ENCODE measurements around the gene PELI3. TPM values are rescaled to one million over a fixed set of nuclear protein-coding genes. Genes with fewer than 3 reads are reported as not detected.

The PELI3 gene
- total RNA-seq, 4 donors from 2014 or later = 6.3 to 17.2 (median 8.8) TPM

DNA sequence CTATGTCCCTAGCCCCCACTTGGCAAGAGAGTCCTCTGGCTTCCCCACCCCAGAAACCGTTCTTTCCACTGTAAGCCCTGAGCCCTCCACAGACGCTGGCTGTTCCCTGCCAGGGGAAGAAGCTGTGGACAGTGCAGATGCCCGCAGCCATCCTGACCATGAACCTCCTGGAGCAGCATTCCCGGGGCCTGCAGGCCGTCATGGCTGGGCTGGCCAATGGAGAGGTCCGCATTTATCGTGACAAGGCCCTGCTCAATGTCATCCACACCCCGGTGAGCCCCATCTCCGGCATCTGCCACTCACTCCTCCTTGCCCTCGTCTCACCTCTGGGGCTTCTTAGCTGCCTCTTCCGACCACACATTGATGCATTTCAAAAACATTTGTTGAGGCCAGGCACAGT, 56.9 kb downstream of the PELI3 start:
- no peak for TF ChIP-seq POLR2A (IDR thresholded peaks at IDR 0.05)
- TF ChIP-seq, protein P1, sequence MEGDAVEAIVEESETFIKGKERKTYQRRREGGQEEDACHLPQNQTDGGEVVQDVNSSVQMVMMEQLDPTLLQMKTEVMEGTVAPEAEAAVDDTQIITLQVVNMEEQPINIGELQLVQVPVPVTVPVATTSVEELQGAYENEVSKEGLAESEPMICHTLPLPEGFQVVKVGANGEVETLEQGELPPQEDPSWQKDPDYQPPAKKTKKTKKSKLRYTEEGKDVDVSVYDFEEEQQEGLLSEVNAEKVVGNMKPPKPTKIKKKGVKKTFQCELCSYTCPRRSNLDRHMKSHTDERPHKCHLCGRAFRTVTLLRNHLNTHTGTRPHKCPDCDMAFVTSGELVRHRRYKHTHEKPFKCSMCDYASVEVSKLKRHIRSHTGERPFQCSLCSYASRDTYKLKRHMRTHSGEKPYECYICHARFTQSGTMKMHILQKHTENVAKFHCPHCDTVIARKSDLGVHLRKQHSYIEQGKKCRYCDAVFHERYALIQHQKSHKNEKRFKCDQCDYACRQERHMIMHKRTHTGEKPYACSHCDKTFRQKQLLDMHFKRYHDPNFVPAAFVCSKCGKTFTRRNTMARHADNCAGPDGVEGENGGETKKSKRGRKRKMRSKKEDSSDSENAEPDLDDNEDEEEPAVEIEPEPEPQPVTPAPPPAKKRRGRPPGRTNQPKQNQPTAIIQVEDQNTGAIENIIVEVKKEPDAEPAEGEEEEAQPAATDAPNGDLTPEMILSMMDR (IDR thresholded peaks at IDR 0.05) = no peak
- H3K27me3 ChIP-seq = no peaks in the 10 kb centered on the region
- WGBS, 2 donors = 89 to 91% methylated on average over 3 to 9 of the region's 11 CpGs
- no peak overlapping the region for H3K27ac ChIP-seq
- intact Hi-C loops (cut with DNase I) = no loop called here
- no peaks in the 10 kb centered on the region for H3K4me1 ChIP-seq
- no peak for DNase-seq
- H3K9me3 ChIP-seq = no peaks in the 10 kb centered on the region
- H3K4me3 ChIP-seq = no peak overlapping the region
- H3K36me3 ChIP-seq = peaks cover 6 to 84% (median 26%) of the 10 kb centered on the region in 3 donors

DNA sequence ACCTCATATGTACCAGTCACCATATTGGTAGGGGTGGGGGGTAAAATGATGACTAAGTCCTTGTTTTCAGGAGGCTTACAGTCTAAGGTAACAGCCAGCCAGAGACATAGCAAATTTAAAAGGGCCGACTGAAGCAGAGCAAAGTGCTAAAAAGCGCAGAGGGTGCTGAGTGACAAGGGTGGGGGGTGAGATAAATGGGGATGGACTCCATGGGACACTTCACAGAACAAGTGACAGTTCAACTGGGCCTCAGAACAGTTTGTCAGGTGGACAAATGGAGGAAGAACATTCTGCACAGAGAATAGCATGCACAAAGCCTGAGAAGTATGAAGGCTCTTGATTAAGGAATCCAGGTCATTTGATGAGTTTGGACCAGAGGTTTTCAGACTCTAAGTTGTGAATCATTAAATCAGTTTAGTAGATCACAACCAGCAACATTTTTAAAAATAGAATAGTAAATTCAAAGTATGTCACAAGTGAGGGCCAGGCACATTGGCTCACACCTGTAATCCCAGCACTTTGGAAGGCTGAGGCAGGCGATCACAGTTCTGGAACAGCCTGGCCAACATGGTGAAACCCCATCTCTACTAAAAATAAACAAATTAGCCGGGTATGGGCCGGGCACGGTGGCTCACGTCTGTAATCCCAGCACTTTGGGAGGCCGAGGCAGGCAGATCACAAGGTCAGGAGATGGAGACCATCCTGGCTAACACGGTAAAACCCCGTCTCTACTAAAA, 57.8 kb downstream of the PELI3 start:
- H3K4me3 ChIP-seq = no peak overlapping the region
- DNase-seq = no peak
- TF ChIP-seq POLR2A (IDR thresholded peaks at IDR 0.05) = no peak
- TF ChIP-seq, protein P1 (IDR thresholded peaks at IDR 0.05) = no peak
- no peaks in the 10 kb centered on the region for H3K27me3 ChIP-seq
- intact Hi-C loops (cut with DNase I) = no loop called here
- WGBS, 2 donors = 83 to 95% methylated on average over 6 to 8 of the region's 10 CpGs
- H3K9me3 ChIP-seq = no peaks in the 10 kb centered on the region
- H3K27ac ChIP-seq = no peak overlapping the region
- no peaks in the 10 kb centered on the region for H3K4me1 ChIP-seq
- peaks cover 5 to 77% (median 21%) of the 10 kb centered on the region in 3 donors for H3K36me3 ChIP-seq

Small RNA genes within 50 kb of the gene (small RNA-seq; reads per million reads assigned to genes)
- 0 reads per million in 4 donors for gene RF00416

Other genes starting within 250 kb of the PELI3 start
- gene KLC2, start 209.2 kb upstream of the PELI3 start, total RNA-seq = 10 to 100 TPM; 10.6 to 29.8 (median 17.9) TPM
- 100 to 1,000 TPM in 2 of 4 donors, 10 to 100 TPM in 2; 83.7 to 148 (median 110) TPM for gene RAB1B, start 198.3 kb upstream of the PELI3 start, total RNA-seq
- gene CNIH2, start 188.7 kb upstream of the PELI3 start, total RNA-seq = under 1 TPM in 2 of 4 donors, not detected in 2; 0.48 to 0.70 TPM
- gene YIF1A, start 177.8 kb upstream of the PELI3 start, total RNA-seq = 10 to 100 TPM; 51.9 to 71.9 (median 63.8) TPM
- gene TMEM151A, start 175.0 kb upstream of the PELI3 start, total RNA-seq = not detected
- 10 to 100 TPM in 1 of 4 donors, 1 to 10 TPM in 3; 1.9 to 13.2 (median 6.1) TPM for gene CD248, start 149.9 kb upstream of the PELI3 start, total RNA-seq
- 10 to 100 TPM; 22.3 to 37.2 (median 27.6) TPM for gene RIN1, start 130.5 kb upstream of the PELI3 start, total RNA-seq
- gene BRMS1, start 121.8 kb upstream of the PELI3 start, total RNA-seq = 10 to 100 TPM; 43.8 to 65.5 (median 56.8) TPM
- 10 to 100 TPM in 2 of 4 donors, 1 to 10 TPM in 2; 6.8 to 24.0 (median 11.3) TPM for gene B4GAT1, start 119.3 kb upstream of the PELI3 start, total RNA-seq
- 1 to 10 TPM; 2.9 to 5.5 (median 4.8) TPM for gene SLC29A2, start 95.1 kb upstream of the PELI3 start, total RNA-seq
- under 1 TPM in 1 of 4 donors, not detected in 3; 0.38 TPM for gene NPAS4, start 45.9 kb upstream of the PELI3 start, total RNA-seq
- 10 to 100 TPM; 39.3 to 66.4 (median 54.2) TPM for gene MRPL11, start 28.1 kb upstream of the PELI3 start, total RNA-seq
- 10 to 100 TPM; 24.6 to 49.2 (median 43.5) TPM for gene DPP3, start 13.5 kb downstream of the PELI3 start, total RNA-seq
- gene BBS1, start 43.7 kb downstream of the PELI3 start, total RNA-seq = 10 to 100 TPM in 3 of 4 donors, 1 to 10 TPM in 1; 9.7 to 45.8 (median 17.1) TPM
- 10 to 100 TPM in 1 of 4 donors, 1 to 10 TPM in 3; 8.0 to 10.7 (median 9.5) TPM for gene ZDHHC24, start 79.1 kb downstream of the PELI3 start, total RNA-seq
- not detected for gene ACTN3, start 80.0 kb downstream of the PELI3 start, total RNA-seq
- gene CTSF, start 101.7 kb downstream of the PELI3 start, total RNA-seq = 10 to 100 TPM in 2 of 4 donors, 1 to 10 TPM in 2; 3.3 to 47.3 (median 13.0) TPM
- gene CCDC87, start 126.2 kb downstream of the PELI3 start, total RNA-seq = under 1 TPM; 0.09 to 0.40 (median 0.21) TPM
- 10 to 100 TPM; 12.7 to 27.5 (median 21.2) TPM for gene CCS, start 126.3 kb downstream of the PELI3 start, total RNA-seq
- gene RBM14, start 149.7 kb downstream of the PELI3 start, total RNA-seq = 10 to 100 TPM; 37.0 to 61.5 (median 38.0) TPM
- 10 to 100 TPM; 68.6 to 89.6 (median 80.3) TPM for gene RBM4, start 171.8 kb downstream of the PELI3 start, total RNA-seq
- gene RBM4B, start 211.0 kb downstream of the PELI3 start, total RNA-seq = 10 to 100 TPM in 2 of 4 donors, 1 to 10 TPM in 2; 8.4 to 16.4 (median 9.2) TPM

Measured in esophagus squamous epithelium (tissue), 5 donors.